ENCODE measurements around the gene CACFD1.

DNA sequence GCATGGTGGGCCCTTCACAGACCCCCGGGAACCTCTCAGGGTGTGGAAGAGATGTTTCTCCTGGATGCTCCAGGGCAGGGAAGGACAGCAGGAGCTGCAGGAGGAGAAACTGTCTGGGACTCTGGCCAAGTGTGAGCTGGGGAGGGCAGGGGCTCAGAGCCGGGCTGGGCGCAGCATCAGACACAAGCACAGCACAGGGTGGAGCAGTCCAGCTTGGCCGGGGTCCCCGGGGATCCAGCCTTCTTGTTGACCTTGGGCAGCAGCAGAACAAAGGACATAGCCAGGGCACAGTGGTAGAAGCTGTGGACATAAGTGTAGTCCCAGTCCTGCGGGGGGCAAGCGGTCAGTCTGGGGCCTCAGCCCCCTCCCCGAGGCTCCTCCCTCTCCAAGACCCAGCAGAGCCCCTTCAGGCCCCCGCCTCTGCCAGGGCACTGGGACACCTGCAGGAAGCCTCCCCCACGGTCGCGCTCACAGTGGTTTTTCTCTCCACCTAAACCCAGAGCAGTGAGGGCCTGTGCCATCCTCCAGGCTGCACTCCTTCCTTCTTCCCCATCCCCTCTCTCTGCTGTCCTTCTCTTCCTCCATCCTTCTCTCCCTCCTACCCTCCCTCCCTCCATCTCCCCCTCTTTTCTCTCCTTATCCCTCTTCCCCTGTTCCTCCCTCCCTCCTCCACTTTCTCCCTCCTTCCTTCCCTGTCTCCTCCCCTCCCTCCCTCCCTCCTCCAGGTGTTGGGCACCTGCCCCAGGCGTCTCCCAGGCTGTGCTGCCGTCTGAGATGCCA, 54.9 kb downstream of the CACFD1 start:
- TF ChIP-seq, protein P1, sequence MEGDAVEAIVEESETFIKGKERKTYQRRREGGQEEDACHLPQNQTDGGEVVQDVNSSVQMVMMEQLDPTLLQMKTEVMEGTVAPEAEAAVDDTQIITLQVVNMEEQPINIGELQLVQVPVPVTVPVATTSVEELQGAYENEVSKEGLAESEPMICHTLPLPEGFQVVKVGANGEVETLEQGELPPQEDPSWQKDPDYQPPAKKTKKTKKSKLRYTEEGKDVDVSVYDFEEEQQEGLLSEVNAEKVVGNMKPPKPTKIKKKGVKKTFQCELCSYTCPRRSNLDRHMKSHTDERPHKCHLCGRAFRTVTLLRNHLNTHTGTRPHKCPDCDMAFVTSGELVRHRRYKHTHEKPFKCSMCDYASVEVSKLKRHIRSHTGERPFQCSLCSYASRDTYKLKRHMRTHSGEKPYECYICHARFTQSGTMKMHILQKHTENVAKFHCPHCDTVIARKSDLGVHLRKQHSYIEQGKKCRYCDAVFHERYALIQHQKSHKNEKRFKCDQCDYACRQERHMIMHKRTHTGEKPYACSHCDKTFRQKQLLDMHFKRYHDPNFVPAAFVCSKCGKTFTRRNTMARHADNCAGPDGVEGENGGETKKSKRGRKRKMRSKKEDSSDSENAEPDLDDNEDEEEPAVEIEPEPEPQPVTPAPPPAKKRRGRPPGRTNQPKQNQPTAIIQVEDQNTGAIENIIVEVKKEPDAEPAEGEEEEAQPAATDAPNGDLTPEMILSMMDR (IDR thresholded peaks at IDR 0.05), result no peak
- TF ChIP-seq POLR2A (IDR thresholded peaks at IDR 0.05), result no peak
- no peak for TF ChIP-seq POLR2AphosphoS5 (IDR thresholded peaks at IDR 0.05; ENCODE audit: insufficient read depth in 1 of 2, low read depth in 1 of 2)

All from vagina (tissue), 2 donors.